Smooth muscle cell (in vitro differentiated cells): ENCODE results near the gene DYNC1H1. TPM values are rescaled to one million over a fixed set of nuclear protein-coding genes. Genes with fewer than 3 reads are reported as not detected.

Experiments
- DNase-seq: peaks from one replicate; lab custom pipeline; 2025; ENCODE audit not compliant: unreplicated experiment; lab: John Stamatoyannopoulos, UW
- H2AFZ ChIP-seq: fragments of 200-600 bp; sonication (generic); 2 replicates; pipeline ENCODE4 v1.6.0; 2016; ENCODE audit warnings: antibody characterized with exemption, low read depth, mild to moderate bottlenecking
- H3F3A ChIP-seq: fragments of 200-600 bp; sonication (generic); 2 replicates; pipeline ENCODE4 v1.6.0; 2017; ENCODE audit warnings: antibody characterized with exemption, low read depth
- H3K27ac ChIP-seq: fragments of 200-600 bp; sonication (generic); 2 replicates; pipeline ENCODE4 v1.5.1; 2016; ENCODE audit warnings: low read depth, mild to moderate bottlenecking
- H3K27me3 ChIP-seq: fragments of 200-600 bp; sonication (generic); 2 replicates; pipeline ENCODE4 v1.6.1; 2016; ENCODE audit warnings: low read depth, mild to moderate bottlenecking
- H3K36me3 ChIP-seq: fragments of 200-600 bp; sonication (generic); 2 replicates; pipeline ENCODE4 v1.5.1; 2016; ENCODE audit warnings: low read depth
- H3K4me1 ChIP-seq: fragments of 200-600 bp; sonication (generic); 2 replicates; pipeline ENCODE4 v1.5.1; 2016; ENCODE audit warnings: low read depth
- H3K4me2 ChIP-seq: fragments of 200-600 bp; sonication (generic); 2 replicates; pipeline ENCODE4 v1.6.0; 2016; ENCODE audit warnings: mild to moderate bottlenecking
- H3K4me3 ChIP-seq: fragments of 200-600 bp; sonication (generic); 2 replicates; pipeline ENCODE4 v1.5.1; 2016; ENCODE audit warnings: mild to moderate bottlenecking
- H3K79me2 ChIP-seq: fragments of 200-600 bp; sonication (generic); 2 replicates; pipeline ENCODE4 v1.6.0; 2016; ENCODE audit warnings: low read depth, mild to moderate bottlenecking
- H3K9ac ChIP-seq: fragments of 200-600 bp; sonication (generic); 2 replicates; pipeline ENCODE4 v1.6.0; 2016; ENCODE audit warnings: low read depth
- H3K9me3 ChIP-seq: fragments of 200-600 bp; sonication (generic); replicated peaks from 2 replicates; pipeline ENCODE4 v1.5.1; 2016; ENCODE audit warnings: low read depth
- H4K20me1 ChIP-seq: fragments of 200-600 bp; sonication (generic); 2 replicates; pipeline ENCODE4 v1.6.0; 2016; ENCODE audit warnings: low read depth
- WGBS: methylation state at CpG from one replicate; pipeline ENCODE4 v1.1.7; 2016; ENCODE audit warnings: low lambda C conversion rate; 5-methylcytosine and 5-hydroxymethylcytosine counted together
- polyA plus RNA-seq: library from polyadenylated mRNA; unstranded; fragments of >200 nt; fragmentation: Nextera tagmentation; extraction: Ambion mirVana; gene quantifications from 2 replicates; pipeline ENCODE4 v1.2.1, GENCODE V29; 2016
- total RNA-seq: library from RNA; depleted of rRNA; stranded (reverse); fragments of >200 nt; gene quantifications from 2 replicates; pipeline ENCODE4 v1.2.3, GENCODE V29; 2014
- TF ChIP-seq, protein P1 (sequence below): fragments of 200-600 bp; sonication (generic); IDR thresholded peaks from 2 replicates; pipeline ENCODE4 v1.5.1; 2017; ENCODE audit warnings: borderline replicate concordance, mild to moderate bottlenecking, antibody characterized with exemption; ENCODE audit not compliant: insufficient read depth, poor library complexity, severe bottlenecking

The DYNC1H1 gene
- total and polyA plus RNA-seq, 2 experiments from 2014 or later = 137 to 399 TPM

- no peak overlapping the region for H3K4me3 ChIP-seq
- H3K9me3 ChIP-seq = no peaks in the 10 kb centered on the region
- no peak overlapping the region for H2AFZ ChIP-seq
- no peaks in the 10 kb centered on the region for H4K20me1 ChIP-seq
- H3K27me3 ChIP-seq = no peaks in the 10 kb centered on the region
- WGBS = 13% methylated on average over 5 of the region's 5 CpGs
- no peaks in the 10 kb centered on the region for H3K36me3 ChIP-seq
- TF ChIP-seq, protein P1, sequence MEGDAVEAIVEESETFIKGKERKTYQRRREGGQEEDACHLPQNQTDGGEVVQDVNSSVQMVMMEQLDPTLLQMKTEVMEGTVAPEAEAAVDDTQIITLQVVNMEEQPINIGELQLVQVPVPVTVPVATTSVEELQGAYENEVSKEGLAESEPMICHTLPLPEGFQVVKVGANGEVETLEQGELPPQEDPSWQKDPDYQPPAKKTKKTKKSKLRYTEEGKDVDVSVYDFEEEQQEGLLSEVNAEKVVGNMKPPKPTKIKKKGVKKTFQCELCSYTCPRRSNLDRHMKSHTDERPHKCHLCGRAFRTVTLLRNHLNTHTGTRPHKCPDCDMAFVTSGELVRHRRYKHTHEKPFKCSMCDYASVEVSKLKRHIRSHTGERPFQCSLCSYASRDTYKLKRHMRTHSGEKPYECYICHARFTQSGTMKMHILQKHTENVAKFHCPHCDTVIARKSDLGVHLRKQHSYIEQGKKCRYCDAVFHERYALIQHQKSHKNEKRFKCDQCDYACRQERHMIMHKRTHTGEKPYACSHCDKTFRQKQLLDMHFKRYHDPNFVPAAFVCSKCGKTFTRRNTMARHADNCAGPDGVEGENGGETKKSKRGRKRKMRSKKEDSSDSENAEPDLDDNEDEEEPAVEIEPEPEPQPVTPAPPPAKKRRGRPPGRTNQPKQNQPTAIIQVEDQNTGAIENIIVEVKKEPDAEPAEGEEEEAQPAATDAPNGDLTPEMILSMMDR = no peak
- peaks cover 6% of the 10 kb centered on the region for H3K4me1 ChIP-seq
- H3K4me2 ChIP-seq = no peak overlapping the region
- no peaks in the 10 kb centered on the region for H3F3A ChIP-seq
- peaks cover 8% of the 10 kb centered on the region for H3K79me2 ChIP-seq
- DNase-seq = no peak
- H3K9ac ChIP-seq = no peak overlapping the region
- H3K27ac ChIP-seq = no peak overlapping the region
Observed at GRCh38 chr14:101945171-101945570, 19.2 kb upstream of the DYNC1H1 start.

GRCh38 chr14:101947577-101947903, 16.8 kb upstream of the DYNC1H1 start:
- no peak for DNase-seq
- Histone ChIP-seq H3K36me3 (no peaks in the 10 kb centered on the region), H3K4me3 (peak overlapping the region; percentile 72), H3K4me1 (peaks cover 6% of the 10 kb centered on the region), H3K27me3 (no peaks in the 10 kb centered on the region), H3K27ac (peak overlapping the region; percentile 96), H2AFZ (peak overlapping the region; percentile 63), H3K4me2 (peak overlapping the region; percentile 97), H3K9me3 (no peaks in the 10 kb centered on the region), H3K9ac (peak overlapping the region; percentile 98), H3F3A (no peaks in the 10 kb centered on the region), H3K79me2 (peaks cover 8% of the 10 kb centered on the region), H4K20me1 (no peaks in the 10 kb centered on the region)
- TF ChIP-seq, protein P1 = no peak
- 22% methylated on average over 8 of the region's 8 CpGs for WGBS

GRCh38 chr14:101947904-101948665, 16.3 kb upstream of the DYNC1H1 start:
- H3K4me1 ChIP-seq = peaks cover 6% of the 10 kb centered on the region
- TF ChIP-seq, protein P1 = no peak
- DNase-seq = peak; percentile 96
- peak overlapping the region; percentile 97 for H3K4me2 ChIP-seq
- H3K9me3 ChIP-seq = no peaks in the 10 kb centered on the region
- H2AFZ ChIP-seq = peak overlapping the region; percentile 63
- peaks cover 8% of the 10 kb centered on the region for H3K79me2 ChIP-seq
- no peaks in the 10 kb centered on the region for H4K20me1 ChIP-seq
- no peaks in the 10 kb centered on the region for H3K27me3 ChIP-seq
- H3K9ac ChIP-seq = peak overlapping the region; percentile 98
- H3K36me3 ChIP-seq = no peaks in the 10 kb centered on the region
- peak overlapping the region; percentile 96 for H3K27ac ChIP-seq
- WGBS = under 1% methylated on average over 53 of the region's 53 CpGs
- H3K4me3 ChIP-seq = peak overlapping the region; percentile 72
- H3F3A ChIP-seq = no peaks in the 10 kb centered on the region
